ENCODE data around the gene PID1.
"Not testable (repeated sequence)": the region's sequence is repeated elsewhere in the genome, so short reads cannot be mapped to it uniquely, and the experiment has no call there.

The PID1 gene

DNA sequence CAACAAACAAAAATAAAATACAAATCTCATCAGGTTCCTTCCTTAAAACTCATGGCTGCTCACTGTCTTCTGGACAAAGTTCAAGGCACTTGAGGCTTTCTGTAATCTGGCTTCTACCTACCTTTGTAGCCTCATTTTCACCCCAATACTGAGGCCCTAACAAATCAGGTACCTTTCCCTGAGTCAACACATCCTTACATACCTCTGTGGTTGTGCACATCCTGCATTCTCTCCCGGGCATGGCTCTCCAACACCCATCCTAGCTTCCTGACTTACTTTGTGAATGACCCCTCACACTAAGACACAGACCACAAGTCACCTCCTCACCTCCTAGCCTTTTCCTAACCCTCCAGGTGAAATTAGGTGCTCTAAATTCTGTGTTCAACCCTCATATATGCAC is 190.9 kb downstream of the PID1 start:
- no peak for TF ChIP-seq CTCF (IDR thresholded peaks at IDR 0.05)
- H3K36me3 ChIP-seq: no peaks in the 10 kb centered on the region
- H3K9me3 ChIP-seq: no peaks in the 10 kb centered on the region
- no peak overlapping the region for H3K4me3 ChIP-seq
- DNase-seq: no peak
- no peak overlapping the region for H3K27ac ChIP-seq
- no peaks in the 10 kb centered on the region for H3K27me3 ChIP-seq
- intact Hi-C loops (cut with DNase I; ENCODE audit: low total_unique reads): no loop called here
- peaks cover 0 to 6% (median 0%) of the 10 kb centered on the region in 4 donors for H3K4me1 ChIP-seq

GRCh38 chr2:229076886-229077285 is 194.2 kb downstream of the PID1 start:
- H3K27me3 ChIP-seq; H3K27ac ChIP-seq; H3K4me1 ChIP-seq; intact Hi-C loops (cut with DNase I; ENCODE audit: low total_unique reads); DNase-seq; H3K36me3 ChIP-seq; H3K9me3 ChIP-seq; H3K4me3 ChIP-seq: not testable (repeated sequence)

- Histone ChIP-seq H3K4me3 (no peak overlapping the region), H3K36me3 (no peaks in the 10 kb centered on the region), H3K4me1 (no peaks in the 10 kb centered on the region), H3K27me3 (no peaks in the 10 kb centered on the region), H3K9me3 (no peaks in the 10 kb centered on the region), H3K27ac (no peak overlapping the region)
- intact Hi-C loops (cut with DNase I; ENCODE audit: low total_unique reads): no loop called here
- TF ChIP-seq CTCF (IDR thresholded peaks at IDR 0.05): no peak
- no peak for DNase-seq
These were observed 197.2 kb downstream of the PID1 start for GRCh38 chr2:229073935-229074334.

GRCh38 chr2:229071292-229071976 is 199.7 kb downstream of the PID1 start:
- Histone ChIP-seq H3K27ac (no peak overlapping the region), H3K9me3 (no peaks in the 10 kb centered on the region), H3K27me3 (no peaks in the 10 kb centered on the region), H3K4me3 (no peak overlapping the region), H3K4me1 (no peaks in the 10 kb centered on the region), H3K36me3 (no peaks in the 10 kb centered on the region)
- no peak for TF ChIP-seq CTCF (IDR thresholded peaks at IDR 0.05)
- intact Hi-C loops (cut with DNase I; ENCODE audit: low total_unique reads): no loop called here
- no peak for DNase-seq

GRCh38 chr2:229066121-229066715 is 204.9 kb downstream of the PID1 start:
- Histone ChIP-seq H3K27ac (no peak overlapping the region), H3K4me1 (no peaks in the 10 kb centered on the region), H3K27me3 (no peaks in the 10 kb centered on the region), H3K36me3 (no peaks in the 10 kb centered on the region), H3K4me3 (no peak overlapping the region), H3K9me3 (no peaks in the 10 kb centered on the region)
- DNase-seq: no peak
- no peak for TF ChIP-seq CTCF (IDR thresholded peaks at IDR 0.05)
- intact Hi-C loops (cut with DNase I; ENCODE audit: low total_unique reads): no loop called here

DNA sequence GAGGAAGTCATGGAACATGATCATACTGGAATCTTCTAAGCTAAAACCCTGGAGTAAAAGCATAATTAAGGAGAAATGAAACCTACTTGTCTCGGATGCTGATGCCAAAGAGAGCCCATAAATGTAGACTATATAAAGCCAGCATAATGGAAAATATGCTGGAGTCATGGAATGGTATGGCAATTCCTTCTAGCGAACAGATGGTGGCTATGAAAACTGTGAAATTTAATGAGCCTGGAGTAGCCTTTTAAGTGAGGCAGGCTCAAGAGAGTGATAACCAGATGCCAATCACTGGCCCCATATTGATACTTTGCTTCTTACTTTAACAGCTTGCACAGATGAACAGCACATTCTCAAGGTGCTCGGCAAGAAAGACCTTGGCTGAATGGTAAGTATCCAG is 206.3 kb downstream of the PID1 start:
- H3K36me3 ChIP-seq: no peaks in the 10 kb centered on the region
- H3K27ac ChIP-seq: no peak overlapping the region
- no peak for DNase-seq
- no peak for TF ChIP-seq CTCF (IDR thresholded peaks at IDR 0.05)
- H3K4me1 ChIP-seq: no peaks in the 10 kb centered on the region
- no peak overlapping the region for H3K4me3 ChIP-seq
- intact Hi-C loops (cut with DNase I; ENCODE audit: low total_unique reads): no loop called here
- H3K27me3 ChIP-seq: no peaks in the 10 kb centered on the region
- no peaks in the 10 kb centered on the region for H3K9me3 ChIP-seq

All from tibial artery (tissue), 4 donors.